Activated CD4-positive, alpha-beta T cell treated with anti-CD3 and anti-CD28 coated beads, Interleukin-10, Interleukin-2, amounts not matched to agents 100 ng/mL and 50 ng/mL, durations not matched to agents 16 hours and 8 hours (primary cell): ENCODE results near the gene TRPM1.

Experiments used
- DNase-seq: peaks from one replicate; pipeline ENCODE4 v3.0.0-alpha.2; 2020

Gene TRPM1

DNA sequence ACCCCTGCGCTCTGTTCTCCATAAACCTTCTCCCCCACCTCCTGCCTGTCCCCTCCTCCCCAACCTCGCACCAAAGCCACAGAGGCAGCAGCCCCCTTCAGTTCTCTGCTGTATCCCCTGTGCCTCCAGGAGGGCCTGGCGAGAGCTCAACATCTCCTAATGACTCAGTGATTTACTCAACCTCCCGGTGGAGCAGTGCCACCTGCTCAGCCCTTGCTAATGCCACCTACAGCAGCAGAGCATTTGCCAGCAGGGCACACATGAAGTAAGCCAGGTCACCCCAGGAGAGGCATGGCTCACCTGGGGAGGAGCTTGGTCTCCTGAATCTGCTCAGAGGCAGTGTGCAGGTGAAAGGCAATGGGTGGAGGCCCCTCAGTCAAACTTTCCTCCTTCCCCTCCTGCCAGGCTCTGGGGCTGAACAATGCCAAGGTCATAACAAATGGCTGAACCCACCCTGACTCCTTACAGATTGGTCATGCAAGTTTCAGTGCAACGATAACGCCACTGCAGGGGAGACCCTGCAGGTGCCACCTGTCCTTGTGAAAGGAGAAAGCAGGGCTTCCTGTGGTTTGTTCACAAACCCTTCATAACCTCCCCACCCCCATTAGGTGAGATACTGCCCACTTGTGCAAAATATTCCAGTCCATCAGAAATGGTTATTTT lies 19.8 kb downstream of the TRPM1 start:
- DNase-seq = no peak

- DNase-seq = no peak
Measured at GRCh38 chr15:31081056-31081455, 20.5 kb downstream of the TRPM1 start.

GRCh38 chr15:31080591-31081014 lies 20.9 kb downstream of the TRPM1 start:
- DNase-seq = peak; percentile 9

- DNase-seq = no peak
Measured at GRCh38 chr15:31079519-31079918, 22.0 kb downstream of the TRPM1 start.

GRCh38 chr15:31078471-31078870 lies 23.1 kb downstream of the TRPM1 start:
- no peak for DNase-seq

DNA sequence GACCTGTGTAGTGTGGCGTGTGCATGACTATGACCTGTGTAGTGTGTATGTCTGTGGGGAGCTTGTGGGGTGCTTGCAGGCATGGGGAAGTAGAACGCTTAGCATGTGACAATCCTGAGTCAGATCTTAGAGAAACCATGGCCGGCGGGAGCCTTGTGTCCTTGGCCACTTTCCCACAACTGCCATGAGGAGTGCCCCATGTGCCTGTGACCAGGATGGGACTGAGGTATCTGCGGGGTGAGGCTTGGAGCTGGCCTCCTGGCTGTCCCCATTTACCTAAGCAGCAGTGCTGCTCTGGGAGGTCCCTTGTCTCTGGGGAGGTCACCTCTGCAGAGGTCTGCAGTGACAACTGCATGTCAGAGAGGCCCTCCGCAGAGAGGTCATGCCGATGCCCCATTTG lies 23.6 kb downstream of the TRPM1 start:
- DNase-seq = no peak

DNA sequence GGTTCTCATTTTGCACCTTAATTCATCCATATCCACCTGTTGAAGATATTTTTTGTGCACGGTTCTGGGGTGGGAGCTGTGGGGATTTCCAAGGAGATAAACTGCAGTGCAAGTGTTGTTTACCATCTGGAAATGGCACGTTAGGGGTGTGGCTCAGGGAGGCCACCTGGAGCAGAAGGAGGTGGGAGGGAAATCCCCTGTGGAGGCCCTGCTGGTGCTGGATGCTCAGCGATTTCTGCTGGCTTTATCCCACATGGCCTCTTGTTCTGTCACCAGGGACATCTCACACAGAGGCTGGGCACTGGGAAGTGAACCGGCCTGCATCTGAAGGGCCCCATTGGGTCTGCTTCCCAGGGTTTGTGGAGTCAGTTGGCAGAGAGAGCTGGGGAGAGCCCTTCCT lies 24.3 kb downstream of the TRPM1 start:
- DNase-seq = no peak

GRCh38 chr15:31074321-31074720 lies 27.2 kb downstream of the TRPM1 start:
- DNase-seq = no peak

DNA sequence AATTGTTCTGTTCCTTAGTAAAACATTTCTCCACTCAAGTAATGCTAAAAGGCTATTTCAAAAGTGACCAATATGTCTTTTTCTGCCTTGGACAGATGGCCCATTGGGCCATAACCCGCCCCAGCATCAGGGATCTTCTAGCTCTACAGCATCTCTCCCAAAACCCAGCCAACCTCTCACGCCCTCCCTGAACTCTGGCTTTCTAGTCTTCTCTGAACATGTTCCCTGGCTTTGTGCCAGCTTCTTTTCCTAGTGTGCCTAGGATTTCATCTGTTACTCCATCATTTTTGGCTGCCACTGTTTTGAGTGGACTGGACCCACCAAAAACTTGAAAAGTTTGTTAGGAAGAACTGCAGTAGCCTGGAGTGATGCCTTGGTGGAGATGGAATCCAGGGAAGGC lies 30.7 kb downstream of the TRPM1 start:
- no peak for DNase-seq

GRCh38 chr15:31069360-31070000 lies 32.0 kb downstream of the TRPM1 start:
- DNase-seq = no peak

DNA sequence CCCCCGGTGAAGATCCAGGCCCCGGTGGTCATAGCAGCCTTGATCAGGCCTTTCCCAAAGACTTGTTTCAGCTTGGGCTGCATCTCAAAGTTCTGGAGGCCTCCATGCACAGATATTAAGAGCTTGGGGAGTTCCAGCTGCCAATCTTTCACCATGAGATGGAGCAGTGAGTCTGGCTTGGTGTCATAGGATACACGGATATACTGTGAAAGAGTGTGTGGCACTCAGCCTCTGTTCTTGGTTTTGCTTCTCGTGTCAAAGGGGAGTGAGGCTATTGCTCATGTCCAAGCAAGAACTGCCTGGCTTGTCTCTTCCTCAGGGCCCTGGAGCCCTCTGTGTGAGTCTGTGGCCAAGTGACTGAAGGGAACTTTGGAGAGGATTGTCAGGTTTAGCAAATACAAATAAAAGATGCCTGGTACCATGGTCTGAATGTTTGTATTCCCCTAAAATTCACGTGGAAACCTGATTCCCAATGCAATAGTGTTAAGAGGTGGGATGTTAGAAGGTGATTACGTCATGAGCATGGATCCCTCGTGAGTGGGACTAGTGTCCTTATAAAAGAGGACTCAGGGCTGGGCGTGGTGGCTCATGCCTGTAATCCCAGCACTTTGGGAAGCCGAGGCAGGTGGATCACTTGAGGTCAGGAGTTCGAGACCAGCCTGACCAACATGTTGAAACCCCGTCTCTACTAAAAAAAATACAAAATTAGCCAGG lies 33.5 kb downstream of the TRPM1 start:
- DNase-seq = no peak

DNA sequence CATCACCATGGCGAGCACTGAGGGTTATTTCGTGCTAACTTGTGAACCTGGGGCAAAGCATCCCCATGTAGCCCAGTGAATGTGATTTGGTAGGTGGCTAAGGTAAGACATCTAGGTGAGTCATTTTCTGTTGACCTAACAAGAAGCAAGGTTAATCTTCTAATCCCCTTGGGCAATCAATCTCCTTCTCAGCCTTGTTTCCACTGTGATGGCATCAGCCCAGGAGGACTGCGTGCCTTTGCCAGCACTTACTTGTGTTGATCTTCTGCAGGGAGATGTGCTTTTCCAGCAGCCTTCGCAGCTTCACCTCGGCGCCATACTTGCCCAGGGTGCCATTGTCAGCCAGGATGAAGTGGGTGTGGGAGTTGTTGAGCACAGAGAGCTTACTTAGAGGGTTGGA lies 35.7 kb downstream of the TRPM1 start:
- DNase-seq = no peak

GRCh38 chr15:31062911-31063310 lies 38.6 kb downstream of the TRPM1 start:
- no peak for DNase-seq

GRCh38 chr15:31062310-31062847 lies 39.1 kb downstream of the TRPM1 start:
- no peak for DNase-seq

- no peak for DNase-seq
Measured at GRCh38 chr15:31060429-31061140, 40.9 kb downstream of the TRPM1 start.

DNA sequence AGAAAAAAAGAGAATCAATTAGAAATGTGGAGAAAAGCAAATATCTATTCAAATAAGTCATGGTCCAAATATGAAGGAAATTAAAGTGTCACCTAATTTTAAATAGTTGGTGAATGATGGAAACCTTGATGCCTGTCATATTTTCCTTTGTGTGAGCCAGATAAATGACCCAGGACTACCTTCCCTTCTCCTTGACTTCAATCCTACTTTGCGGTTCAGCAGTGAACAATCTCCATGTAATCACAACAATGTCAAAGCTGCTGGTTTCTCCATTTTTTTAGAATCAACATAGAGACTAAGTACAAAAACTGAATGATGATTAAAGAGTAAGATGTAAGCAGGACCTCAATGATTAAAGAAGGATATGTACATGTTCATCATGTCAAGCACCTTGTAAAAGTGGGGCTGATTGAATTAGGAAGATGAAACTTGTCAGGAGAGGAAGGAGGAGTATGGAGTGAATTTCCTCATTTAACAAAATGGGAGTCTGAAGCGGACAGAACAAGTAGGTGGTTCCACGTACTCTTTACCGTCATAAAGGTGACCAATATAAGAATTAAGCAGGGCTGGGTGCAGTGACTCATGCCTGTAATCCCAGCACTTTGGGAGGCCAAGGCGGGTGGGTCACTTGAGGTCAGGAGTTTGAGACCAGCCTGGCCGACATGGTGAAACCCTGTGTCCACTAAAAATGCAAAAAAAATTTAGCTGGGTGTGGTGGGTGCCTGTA lies 43.1 kb downstream of the TRPM1 start:
- no peak for DNase-seq

DNA sequence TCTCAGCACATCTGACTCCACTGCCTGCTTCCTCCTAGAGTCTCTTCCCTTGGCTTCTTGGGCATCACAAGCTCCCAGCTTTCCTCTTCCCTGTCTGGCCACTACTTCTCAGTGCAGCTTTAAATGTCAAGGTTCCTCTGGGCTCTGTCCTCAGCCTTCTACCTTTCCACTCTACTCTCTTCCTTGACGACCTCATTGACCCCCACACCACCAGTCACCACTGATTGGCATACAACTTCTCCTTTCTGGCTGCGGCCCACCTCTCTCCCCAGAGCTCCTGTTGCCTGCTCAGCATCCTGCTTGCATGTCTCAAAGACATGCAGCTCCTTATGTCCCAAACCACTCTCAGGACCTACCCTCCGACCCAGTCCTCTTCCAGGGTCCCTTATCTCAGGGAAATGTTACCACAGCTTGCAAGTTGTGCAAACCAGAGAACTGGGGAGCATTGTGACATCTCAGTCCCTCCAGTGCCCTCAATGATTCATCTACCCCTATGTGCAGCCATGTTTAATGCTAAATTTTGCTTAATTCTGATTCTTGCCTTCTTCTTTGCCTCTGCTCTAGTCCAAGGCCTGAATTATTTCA lies 49.9 kb downstream of the TRPM1 start:
- no peak for DNase-seq

- DNase-seq = no peak
Measured at GRCh38 chr15:31050953-31051352, 50.6 kb downstream of the TRPM1 start.

DNA sequence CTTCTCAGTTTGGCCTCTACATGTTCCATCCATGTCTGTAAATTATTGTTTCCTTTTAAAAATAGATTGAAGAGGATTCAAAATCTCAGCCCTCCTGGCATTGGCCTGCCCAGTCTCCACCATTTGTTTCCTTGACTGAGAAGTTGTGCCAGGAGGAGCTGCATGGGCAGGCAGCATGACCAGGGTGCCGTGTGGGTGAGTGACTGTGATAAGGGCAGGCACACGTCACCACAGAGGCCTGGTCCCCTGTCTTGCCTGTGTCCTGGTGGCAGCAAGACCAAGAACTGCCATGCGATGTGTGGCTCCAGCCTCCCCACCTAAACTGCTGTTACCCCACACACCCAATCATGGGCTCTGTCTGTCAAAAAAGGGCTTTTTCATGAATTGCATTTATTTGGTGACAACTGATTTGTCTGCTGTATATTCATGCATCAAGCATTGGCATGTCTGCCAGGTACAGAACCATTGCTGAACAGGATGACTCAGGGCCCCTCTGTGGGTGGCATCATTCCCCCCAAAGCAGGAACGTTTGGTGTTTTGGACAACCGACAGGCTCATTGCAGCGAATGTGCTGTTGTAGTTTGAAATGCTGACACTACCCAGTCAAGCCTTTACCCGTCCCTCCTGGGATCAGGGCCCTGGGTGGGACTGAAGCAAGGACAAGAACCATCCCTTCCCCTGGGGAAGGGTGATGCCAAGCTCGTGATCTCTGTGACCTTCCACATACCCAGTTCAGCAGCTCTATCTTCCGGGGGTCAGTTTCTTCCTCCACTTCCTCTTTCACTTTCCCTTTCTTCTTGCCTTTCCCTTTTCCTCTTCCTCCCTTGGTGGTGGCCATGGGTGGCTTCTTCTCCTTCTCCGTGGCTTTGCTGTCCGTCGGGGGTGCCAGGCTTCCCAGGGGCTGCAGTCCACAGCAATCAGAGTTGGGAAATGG lies 51.6 kb downstream of the TRPM1 start:
- DNase-seq = no peak

- DNase-seq = no peak
Measured at GRCh38 chr15:31049111-31049510, 52.4 kb downstream of the TRPM1 start.

DNA sequence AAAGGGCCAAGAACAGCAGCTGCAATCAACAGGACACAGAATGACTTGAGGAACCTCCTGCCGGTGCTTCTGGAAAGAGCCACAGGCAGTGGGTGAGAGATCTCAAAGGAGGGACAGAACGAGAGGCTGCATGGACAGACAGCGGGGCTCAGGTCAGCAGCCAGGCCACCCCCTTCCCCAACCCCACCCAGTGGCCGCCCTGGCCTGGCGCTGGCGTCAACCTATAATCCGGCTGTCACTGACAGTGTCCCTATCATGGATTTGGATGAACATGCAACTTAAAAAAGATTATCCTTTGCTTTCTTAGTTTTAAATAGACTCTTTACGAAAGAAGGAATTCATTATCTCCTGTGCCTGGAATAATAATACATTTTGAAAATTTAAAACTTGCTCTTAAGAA lies 54.1 kb downstream of the TRPM1 start:
- no peak for DNase-seq
